ENCODE measurements around the gene ISG20L2.

DNA sequence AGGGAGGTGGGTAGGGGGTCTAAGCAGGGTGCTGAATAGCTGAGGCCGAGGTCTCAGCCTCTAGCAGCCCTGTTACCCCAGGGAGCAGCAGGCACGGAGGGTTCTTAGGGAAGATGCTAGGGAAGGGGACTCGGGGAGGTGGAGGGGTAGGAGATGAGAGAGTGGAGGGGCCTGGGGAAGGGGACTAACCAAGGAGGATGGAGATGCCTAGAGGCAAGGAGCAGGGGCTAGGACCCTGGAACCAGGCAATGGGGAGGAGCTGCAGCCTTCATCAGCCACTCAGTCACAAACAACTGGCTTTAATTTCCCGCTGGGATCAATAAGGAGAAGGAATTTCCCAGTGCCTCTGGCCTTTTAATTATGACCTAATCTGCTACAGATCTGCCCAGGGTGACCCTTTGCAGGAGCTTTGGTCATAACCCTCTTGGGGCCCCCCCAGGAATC, 20.3 kb downstream of the ISG20L2 start:
- TF ChIP-seq CTCF (IDR thresholded peaks at IDR 0.05; ENCODE audit: low read length) (no peak), EZH2 (IDR thresholded peaks at IDR 0.05; ENCODE audit: borderline replicate concordance, low read length) (no peak)

Measured in OCI-LY1 (cell line).